ENCODE measurements around the gene ITGA11.
A peak's percentile ranks its signal among the peaks of the same experiment; 100 is the strongest.
"Not testable (repeated sequence)": the region's sequence is repeated elsewhere in the genome, so short reads cannot be mapped to it uniquely, and the experiment has no call there.

ITGA11 gene

DNA sequence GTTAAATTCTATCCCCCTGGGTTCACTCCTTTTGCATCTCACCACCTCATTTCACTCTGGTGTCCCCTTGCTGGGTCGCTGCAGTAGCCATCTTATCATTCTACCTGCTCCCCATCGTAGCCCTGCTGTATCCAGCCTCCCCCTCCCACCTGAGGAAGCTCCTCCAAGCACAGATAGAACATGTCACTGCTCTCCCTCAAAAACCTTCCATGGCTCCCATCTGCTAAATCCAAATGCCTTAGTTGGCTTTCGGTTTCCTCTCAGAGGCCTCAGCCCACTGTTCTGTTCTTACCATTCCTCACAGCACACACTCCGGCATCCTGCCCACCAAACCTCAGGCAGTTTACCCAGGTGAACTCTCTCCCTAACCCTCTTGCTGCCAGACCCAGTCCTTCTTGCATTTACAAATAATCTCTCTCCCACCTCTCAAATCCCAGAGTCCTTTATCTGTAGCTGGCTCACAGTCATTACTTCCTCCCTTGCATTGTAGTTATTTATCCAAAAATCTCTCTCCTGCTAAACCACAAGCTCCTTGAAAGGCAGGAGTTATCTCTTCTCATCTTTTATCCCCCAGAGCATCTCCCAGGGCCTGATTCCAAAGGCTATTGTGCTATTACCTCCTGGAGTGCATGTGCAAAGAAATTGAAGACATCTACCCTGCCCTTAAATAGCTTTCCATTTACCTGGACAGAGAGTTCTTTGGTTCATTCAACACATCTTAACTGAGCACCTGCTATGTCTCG lies 9.4 kb downstream of the ITGA11 start:
- not testable (repeated sequence) for DNase-seq

- DNase-seq: no peak
These were observed 10.1 kb downstream of the ITGA11 start for GRCh38 chr15:68421798-68422402.

DNA sequence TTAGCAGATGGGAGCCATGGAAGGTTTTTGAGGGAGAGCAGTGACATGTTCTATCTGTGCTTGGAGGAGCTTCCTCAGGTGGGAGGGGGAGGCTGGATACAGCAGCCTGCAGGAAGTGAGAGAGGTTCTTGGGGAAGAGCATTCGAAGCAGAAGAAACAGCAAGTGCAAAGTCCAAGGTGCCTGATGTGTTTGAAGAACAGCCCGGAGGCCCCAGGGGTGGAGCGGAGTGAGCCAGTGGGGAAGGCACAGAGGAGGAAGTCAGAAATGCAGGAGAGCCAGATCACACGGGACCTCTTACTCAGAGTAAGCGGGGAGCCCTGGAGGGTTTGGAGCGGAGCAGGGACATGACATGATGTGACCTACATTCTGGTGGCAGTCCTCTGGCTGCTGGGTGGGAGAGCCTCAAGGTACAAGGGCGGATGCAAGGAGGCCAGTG lies 10.8 kb downstream of the ITGA11 start:
- peak; percentile 63 for DNase-seq

DNA sequence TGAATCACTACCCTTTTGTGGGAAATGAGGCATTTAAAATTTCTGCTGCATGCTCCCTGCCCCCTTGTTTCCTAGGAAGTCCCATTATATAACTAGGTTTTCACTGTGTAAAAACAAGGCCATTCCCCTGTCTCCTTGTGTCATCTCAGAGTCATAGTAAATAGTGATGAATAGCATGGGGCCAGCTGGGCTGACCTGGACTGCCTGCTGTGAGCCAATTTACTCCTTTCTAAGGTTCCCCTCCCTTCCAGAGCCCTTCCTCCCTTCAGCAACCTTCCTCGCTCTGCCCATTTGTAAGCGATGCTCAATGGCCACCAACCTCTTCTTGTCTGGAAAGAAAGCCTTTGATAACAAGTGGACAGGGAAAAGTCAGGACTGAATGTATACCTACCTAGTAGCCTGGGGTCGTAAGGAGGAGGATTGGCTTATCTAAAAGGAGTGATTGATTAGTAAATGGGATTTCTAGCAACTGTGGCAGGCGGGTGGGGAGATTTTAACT lies 11.7 kb downstream of the ITGA11 start:
- peak; percentile 78 for DNase-seq

GRCh38 chr15:68419301-68420175 lies 12.4 kb downstream of the ITGA11 start:
- DNase-seq: no peak

DNA sequence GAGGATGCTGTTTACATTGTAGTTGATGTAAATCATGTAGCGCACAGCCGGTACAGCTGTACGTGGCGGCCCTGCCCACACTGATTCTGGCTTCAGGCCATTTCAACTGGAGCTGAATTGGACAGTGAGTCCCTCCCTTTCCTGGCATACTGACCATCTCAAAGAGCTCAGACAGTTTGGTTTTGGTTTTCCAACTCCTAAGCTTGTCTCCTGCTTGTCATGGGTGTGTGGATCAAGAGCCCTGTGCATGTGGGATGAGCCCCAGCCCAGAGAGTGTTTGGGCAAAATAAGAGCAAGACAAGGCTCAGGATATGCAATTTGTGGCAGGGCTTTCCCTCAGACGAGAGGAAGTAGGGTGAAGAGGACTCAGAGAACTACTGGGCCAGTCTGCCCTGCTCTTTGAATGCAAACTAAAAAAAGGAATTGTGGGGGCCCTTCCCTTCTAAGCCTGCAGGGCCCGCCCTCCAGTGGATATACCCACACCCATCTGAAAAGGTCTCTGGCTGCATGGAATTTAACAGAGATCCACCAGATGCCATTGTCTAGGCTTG lies 13.3 kb downstream of the ITGA11 start:
- DNase-seq: no peak

DNA sequence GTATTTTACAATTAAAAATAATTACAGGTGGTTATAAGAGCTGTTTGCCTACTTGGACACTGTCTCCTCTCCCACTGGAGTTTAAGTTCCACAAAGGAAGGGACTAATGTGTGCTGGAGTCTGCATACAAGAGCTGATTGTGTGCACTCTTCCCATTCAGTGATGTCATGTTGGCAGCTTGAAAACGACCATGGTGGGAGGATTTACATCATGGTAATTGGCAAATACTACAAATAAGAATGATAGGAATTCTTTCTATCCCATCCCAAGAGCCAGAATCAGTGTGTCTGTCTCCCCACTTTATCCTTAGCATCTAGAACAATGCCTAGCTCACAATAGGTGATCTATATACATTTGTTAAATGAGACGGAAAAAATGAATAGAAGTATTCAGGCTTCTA lies 14.1 kb downstream of the ITGA11 start:
- DNase-seq: no peak

DNA sequence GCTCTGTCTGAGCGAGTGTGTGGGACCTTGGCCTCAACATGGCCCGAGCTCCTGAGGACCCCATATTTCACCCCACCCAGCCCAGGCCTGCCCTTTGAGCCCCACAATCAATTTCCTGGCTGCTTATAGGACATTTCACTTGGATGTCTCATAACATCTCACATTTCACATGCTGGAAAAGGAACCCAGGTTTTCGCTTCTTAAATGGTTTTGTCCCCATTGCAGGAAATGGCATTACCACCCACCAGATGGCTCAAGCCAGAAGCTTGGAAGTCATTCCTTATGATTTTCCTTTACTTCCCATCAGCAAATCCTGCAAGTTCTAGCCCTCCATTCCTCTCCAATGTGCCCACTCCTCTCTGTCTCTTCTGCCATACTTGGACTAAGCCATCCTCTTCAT lies 14.9 kb downstream of the ITGA11 start:
- DNase-seq: no peak

DNA sequence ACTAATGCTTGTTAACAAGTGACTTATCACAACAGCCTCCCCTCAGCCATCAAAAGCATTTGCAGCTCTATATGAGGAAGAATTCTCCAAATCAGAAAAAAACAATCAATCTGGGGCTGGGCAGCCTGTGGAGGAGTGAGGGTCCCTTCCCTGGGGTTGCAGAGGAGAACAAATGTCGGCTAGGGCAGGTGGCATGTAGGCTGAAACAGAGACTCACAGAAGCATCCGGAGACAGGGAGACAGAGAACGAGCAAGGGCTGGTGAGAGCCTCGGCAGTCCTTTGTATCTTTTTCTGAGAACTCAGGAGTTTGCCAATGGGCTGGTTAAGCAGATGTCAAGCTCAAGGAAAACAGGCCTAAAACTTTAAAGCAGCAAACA lies 15.8 kb downstream of the ITGA11 start:
- DNase-seq: no peak

GRCh38 chr15:68415501-68416157 lies 16.3 kb downstream of the ITGA11 start:
- no peak for DNase-seq

GRCh38 chr15:68415061-68415460 lies 16.9 kb downstream of the ITGA11 start:
- no peak for DNase-seq

- DNase-seq: no peak
These were observed 17.4 kb downstream of the ITGA11 start for GRCh38 chr15:68414591-68414990.

- DNase-seq: no peak
These were observed 17.8 kb downstream of the ITGA11 start for GRCh38 chr15:68414206-68414555.

GRCh38 chr15:68413363-68414205 lies 18.4 kb downstream of the ITGA11 start:
- no peak for DNase-seq

DNA sequence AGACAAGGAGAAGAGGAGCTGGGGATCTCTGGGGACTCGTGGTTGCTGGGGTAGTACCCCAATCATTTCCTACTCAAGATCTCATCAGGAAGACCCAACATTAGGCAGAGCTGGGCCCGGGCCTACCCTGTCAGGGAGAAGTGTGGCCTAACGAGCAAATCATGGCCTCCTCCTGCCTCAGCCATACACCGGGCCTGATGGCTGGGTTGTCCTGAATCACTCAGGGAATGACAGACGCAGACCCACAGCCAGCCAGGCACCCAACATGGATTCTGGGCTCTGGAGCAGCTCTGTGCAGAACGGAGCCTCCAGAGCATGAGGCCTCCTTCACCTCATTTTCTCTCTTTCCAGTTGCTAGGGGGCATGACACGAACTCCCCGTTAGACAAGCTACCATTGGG lies 19.7 kb downstream of the ITGA11 start:
- DNase-seq: no peak

DNA sequence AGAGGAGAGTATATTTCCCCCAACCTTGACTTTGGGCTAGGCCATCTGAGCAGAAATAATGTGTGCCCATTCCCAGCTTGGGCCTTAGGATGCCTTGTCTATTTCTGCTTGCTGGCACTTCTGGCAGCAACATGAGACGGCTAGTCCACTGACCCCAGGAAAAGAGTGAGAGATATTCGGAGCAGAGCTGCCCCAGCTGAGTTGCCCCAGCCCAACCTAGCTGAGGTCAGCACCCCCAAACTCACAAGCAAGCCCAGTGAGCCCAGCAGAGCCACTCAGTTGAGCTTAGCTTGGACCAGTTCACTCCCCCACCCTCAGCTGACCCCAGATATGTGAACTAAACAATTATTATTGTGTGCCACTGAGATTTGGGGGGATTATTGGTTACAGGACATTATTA lies 20.2 kb downstream of the ITGA11 start:
- no peak for DNase-seq

- no peak for DNase-seq
These were observed 20.7 kb downstream of the ITGA11 start for GRCh38 chr15:68411343-68411675.

GRCh38 chr15:68410466-68411342 lies 21.3 kb downstream of the ITGA11 start:
- no peak for DNase-seq

DNA sequence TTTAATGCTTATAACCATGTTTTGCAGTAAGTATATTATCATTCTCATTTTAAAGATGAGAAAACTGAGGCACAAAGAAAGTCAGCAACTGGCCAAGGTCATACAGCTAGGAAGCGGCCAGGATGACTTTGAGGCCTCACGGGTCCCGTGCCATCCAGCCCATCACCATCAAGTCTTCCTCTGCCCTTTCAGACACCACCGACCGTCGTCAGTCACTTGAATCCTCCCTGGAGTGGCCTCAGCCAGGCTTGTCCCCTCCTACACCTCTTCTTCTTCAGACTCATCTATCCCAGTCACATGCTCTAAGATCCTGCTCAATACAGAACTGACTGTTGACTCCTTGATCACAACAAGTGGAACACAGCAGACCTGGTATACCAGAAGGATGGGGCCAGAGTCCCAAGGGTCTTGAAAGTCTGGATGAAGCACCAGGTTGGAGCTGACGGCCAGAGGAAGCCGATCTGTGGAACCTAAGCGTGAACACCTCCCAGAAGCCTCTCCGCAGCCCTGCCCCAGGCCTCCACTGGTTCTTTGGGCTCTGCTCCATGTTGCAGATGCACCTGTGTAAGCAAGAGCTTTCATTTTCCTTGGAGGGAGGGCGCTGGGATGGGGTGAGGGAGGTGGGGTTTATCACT lies 22.1 kb downstream of the ITGA11 start:
- DNase-seq: no peak

GRCh38 chr15:68408971-68409370 lies 23.0 kb downstream of the ITGA11 start:
- no peak for DNase-seq

Data from retina (tissue), 1 donor.